Measurements from ENCODE around the gene LAMB4.
A peak's percentile ranks its signal among the peaks of the same experiment; 100 is the strongest.

Gene LAMB4

DNA sequence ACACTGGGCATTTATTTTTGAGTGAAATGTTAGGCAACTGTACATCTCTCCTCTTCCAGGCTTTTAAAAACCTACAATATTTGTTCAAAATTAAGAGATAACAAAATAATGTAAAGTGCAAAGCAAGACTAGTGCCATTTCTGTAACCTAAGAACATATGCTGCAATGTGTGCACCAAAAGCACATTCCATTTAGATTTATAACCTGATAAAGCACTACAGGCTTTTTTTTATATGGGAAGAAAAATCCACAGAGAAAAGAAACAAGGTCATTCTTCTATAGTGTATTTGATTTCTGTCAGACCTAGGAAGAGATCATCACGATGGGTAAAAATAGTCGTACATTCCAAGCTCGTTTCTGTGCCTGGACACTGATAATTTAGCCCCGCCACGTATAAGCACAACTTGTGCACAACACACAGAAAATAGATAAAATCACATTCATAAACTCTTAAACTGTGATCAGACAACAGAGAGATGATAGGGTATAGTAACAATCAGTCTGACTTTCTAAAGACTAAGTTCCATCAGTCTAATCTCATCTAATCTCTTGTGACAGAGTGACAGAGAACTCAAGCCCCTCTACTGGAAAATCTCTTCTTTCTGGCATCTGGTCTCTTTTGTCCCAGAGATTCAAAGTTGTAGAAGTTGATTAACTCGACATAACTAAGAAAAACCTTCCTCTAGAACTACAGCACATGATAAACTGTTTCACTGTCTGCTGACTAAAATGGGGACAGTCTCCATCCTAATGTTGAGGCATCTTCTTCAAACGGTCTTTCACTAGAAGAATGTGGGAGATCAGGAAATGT is 133.9 kb downstream of the LAMB4 start:
- DNase-seq, result no peak

DNA sequence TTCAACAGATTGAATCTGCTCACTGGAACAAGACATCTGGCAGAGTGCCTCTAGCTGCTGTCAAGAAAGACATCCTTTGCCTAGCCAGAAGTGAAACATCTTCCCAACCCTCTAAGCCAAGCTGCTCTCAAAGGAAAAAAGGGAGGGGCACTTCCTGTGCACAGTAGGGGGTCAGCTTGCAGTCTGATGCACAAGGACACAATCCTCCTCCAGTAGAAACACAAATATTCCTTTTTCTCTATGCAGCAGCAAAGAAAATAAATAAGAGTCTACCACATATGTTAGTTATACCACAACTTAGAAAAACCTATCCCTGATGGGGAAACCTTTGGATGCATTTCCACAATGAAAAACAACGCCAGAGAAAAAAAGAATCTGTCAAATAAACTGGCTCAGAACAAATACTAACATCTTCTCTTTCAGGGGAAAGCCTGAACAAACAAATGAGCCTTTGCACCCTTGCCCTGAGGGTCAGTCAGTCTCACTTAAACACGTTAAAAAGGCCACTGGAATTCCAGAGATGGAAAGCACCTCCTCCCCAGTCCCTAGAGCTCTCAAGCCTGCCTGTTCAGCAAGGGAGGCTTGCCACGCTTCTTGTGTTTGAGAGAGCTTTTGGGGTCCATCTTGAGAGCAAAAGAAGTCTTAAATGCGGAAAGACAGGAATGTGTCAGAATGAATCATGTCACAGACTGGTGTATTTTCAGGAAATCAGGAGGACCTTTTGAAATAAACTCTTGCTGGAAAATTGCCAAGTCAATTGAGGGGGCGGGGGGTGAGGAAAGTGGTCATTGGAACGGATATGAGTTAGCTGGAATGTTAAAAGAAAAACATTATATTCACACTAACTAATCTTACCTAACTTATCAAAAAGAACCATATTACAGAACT is 134.7 kb downstream of the LAMB4 start:
- no peak for DNase-seq

DNA sequence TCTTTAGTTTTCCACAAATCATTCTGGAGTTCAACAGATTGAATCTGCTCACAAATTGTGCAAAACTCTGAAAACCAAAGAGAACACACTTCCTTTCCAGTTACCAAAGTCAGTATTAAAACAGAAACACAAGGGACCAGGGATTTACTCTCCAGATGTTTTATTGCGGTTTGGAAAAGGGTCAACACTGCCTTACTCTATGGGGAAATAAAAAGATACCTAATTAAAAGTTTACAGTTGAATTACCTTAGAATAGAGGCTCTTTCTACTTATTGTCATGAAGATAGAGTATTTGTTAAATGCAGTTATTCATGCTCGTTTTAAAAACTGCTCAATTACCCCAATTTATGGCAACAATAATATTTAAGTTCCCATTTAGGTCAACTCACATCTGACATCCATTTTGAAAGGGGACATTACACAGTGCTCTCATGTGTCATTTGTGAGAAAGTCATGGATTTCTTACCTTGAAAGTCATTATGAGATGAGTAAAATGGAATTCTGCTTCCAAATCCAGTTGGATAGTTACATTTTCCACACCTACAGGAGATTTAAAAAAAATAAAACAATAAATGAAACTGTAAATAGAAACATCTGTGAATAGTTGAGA is 135.6 kb downstream of the LAMB4 start:
- DNase-seq, result no peak

DNA sequence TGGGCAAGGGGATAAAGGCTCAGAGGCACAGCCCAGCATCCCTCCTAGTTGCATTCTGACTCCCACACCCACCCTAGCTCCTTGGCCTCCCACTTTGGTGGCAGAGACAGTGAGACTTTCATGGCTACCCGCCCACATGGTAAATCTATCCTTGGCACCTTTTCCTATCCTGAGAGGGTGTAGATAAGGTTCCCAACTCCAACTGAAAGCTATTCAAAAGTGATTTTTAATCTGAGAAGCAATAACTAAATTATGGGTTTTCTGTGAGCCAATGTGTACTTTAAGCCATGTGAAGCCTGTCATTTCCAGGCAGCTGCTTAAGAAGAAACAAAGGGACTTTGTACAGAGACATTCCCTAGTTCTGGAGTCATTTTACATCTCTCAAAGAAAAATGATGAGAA is 136.3 kb downstream of the LAMB4 start:
- DNase-seq, result peak in 2 of 56 donors; percentile 5 to 15

DNA sequence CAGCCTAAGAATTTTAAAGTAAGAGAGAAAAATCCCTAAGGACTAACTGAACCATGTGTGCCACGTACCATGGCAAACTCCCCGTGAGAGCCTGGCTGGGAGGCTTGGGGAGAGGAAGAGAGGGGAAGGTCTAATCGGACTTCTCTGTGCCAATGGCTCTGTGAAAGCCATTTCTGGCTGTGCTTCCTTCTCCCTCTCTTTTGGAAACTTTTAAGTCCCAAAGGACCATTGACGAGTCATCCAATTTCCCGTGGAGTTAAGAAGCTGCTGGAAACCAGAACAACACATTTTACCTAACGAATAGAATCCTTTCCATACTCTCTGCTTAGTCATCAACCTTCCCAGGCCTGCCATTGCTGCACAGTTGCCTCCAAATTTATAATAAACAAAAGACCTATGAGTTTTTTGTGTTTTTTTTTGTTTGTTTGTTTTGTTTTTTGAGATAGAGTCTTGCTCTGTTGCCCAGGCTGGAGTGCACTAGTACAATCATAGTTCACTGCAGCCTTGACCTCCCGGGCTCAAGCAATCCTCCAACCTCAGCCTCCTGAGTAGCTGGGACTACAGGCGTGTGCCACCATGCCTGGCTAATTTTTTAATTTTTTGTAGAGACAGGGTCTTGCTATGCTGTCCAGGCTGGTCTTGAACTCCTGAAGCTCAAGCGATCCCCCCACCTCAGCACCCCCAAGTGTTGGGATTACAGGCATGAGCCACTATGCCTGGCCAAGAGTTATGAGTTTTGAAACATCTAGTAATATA is 140.4 kb downstream of the LAMB4 start:
- no peak for DNase-seq

DNA sequence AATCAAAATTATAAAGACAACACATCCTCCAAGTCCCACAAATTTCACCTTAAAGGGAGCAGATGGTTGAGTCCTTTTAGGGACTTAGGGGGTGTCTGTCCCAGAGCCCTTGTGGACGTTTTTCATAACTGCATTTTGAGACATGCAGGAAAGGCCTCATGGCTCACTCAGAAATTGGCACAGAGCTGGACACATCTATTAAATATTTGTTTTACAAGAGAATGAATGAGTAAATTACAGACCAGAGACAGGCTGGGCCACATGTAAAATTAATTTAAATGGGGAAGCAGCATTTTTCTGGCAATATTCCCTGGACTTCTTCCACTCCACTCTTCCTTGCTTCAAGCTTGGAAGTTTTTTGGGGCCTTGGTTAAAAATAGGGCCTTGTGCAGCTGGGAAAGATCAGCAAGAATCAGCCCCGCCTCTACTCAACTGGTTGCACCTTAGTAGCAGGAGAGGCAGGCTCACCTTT is 147.2 kb downstream of the LAMB4 start:
- no peak for DNase-seq

DNA sequence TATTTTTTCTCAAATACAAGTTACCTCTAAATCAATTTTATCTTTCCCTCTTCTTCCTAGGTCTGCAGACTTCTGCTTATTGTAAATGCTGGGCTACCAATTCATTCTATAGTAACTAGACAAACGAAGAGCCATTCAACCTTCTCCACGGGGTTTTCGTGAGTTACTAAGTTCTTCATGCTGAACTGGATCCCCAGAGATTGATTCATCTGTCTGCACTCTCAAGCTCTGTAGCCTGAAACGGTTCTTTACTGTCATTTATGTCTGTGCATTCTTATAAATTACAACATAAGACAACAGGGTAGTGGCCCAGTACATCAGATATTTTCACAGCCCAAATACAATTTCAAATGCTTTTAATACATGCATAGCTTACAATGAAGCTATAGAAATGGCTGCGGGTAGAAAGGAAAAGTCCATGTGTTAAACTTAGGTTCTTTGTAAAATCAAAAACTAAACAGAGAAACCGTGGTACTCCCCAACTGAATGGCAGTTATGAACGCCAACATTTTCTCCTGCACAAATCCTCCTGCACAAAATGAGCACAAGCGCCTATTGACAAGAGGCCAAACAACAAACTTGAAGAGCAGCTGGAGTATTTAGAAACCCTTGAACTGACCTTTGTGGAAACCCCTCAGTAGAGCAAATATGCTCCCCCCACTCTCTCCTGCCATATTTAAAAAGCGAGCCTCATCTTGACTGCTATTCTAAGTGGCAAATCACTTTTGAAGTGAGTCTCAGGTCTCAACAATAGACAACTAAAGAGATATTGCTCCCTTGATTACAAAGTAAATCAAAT is 147.9 kb downstream of the LAMB4 start:
- no peak for DNase-seq

DNA sequence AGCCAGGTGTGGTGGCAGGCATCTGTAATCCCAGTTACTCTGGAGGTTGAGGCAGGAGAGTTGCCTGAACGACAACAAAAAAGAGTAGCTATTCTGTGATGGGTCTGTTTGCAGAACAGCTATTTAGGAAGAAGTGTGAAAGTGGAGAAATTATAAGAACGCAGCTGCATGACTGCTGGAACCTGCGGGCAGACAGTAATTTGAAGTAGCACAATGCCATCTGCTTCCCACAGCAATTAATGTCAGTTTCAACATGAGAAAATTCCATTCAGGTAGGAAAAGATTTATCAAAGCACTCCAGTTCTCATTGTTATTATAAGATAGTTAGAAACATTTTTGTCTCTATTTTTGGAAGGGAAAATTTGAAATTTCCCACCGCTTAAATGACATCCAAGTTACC is 148.7 kb downstream of the LAMB4 start:
- DNase-seq, result no peak

DNA sequence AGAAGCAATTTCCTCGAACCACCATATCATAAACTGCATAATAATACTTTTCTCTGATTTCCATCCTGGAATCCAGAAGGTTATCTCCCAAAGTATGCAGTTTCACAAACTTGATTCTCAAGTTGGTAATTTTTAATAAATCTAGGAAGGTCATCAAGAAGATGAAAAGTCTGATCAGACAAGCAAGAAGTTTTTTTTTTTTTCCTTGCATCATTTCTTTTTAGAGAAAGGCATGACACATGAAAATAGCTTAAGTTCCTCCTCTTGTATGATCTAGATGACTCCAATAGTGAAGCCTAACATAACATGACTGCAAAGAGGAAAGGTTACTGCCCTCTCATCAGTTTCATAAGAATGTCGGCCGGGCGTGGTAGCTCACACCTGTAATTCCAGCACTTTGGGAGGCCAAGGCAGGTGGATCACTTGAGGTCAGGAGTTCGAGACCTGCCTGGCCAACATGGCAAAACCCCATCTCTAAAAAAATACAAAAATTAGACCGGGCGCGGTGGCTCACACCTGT is 149.4 kb downstream of the LAMB4 start:
- DNase-seq, result no peak

DNA sequence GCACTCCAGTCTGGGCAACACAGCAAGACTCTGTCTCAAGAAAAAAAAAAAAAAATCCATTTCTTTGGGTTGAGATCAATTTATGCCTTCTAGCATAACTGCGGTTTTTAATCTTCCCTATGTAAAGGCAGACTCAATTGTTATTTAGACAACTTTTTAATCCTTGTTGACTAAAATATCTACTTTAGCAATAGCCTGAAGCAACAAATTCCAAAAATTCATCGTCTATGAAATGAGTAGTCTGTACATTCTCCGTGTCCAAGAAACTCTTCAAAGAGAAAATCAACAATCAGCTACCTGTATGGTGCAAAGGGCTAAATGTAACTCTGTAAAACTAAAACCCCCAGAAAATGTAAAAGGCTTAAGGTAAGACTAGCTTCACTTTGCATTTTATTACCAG is 150.0 kb downstream of the LAMB4 start:
- DNase-seq, result no peak

DNA sequence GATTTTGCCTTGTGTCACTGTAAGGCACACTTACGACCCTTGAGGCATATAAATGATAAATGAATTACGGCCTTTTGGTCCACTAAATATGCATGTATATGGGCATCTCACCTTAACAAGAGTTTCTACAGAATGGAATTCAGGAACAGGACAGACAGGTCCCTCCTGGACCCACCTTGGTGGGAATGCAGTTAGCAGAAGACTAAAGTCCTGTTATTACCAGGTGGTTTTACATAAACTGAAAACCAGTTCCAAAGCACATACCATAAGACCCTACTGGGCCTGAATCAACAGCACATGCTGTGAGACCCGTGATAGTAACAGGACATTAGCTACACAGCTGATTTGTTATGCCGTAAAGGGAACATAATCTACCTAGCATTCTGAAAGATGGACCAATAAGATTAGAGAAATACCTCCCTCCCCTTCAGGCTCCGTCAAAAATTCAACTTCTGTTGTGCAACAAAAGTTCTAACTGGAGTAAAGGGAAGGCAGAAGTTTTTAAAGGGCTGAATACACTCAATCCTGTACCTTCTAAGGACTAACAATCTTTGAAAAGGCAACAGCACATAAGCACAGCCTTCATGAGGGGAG is 151.2 kb downstream of the LAMB4 start:
- no peak for DNase-seq

DNA sequence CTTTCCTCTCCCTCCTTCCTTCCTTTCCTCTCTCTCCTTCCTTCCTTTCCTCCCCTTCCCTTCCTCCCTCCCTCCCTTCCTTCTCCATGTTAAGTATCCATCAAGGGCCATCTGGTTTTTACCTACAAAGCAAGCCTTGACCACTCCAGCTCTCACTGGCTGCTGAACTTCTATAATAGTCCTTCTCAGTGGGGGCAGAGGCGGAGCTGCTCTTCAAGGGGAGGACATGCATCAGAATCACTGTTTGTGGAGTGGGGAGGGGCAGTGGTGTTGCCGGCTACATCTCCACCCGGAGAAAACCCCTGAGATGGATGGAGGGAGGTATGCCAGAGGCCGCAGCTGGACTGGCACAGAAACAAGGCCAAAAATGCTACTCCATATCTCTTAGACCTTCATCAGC is 153.1 kb downstream of the LAMB4 start:
- DNase-seq, result no peak

DNA sequence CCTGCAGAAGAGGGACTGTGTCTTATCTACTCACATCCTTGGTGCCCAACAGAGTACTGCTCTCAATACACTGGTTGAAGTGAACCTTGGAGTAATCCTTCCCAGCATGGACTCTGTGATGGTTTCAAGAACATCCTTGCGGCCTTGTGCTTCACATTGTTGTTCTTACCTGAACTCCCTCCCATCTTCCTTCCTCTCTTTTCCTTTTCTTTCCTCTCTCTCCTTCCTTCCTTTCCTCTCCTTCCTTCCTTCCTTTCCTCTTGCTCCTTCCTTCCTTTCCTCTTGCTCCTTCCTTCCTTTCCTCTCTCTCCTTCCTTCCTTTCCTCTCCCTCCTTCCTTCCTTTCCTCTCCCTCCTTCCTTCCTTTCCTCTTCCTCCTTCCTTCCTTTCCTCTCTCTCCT is 153.5 kb downstream of the LAMB4 start:
- no peak for DNase-seq

DNA sequence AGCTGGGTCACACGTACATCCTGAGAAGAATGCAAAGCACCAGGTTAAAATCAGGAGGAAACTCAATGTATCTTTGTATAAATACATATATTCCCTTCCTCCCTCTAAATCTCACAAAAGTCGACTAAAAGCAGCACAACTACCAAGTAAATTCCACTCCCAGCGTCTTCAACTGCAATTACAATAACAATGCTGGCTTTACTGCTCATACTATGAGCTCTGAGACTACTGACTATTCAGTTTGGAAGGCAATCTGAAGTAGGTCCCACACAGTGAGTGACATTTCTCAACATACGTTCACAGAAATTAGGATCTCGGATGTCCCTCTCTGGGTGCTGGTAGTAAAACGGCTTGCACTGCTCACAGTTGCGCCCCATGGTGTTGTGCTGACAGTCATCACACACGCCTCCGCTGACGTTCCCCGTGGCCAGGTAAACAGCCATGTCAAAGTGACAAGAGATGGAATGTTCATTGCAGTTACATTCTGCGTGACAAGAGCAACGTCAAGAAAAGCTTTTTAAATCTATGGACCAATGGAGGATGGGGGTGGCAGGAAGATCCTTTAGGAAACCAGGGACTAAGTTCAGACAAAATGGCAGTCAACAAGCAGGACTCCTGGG is 154.7 kb downstream of the LAMB4 start:
- no peak for DNase-seq

DNA sequence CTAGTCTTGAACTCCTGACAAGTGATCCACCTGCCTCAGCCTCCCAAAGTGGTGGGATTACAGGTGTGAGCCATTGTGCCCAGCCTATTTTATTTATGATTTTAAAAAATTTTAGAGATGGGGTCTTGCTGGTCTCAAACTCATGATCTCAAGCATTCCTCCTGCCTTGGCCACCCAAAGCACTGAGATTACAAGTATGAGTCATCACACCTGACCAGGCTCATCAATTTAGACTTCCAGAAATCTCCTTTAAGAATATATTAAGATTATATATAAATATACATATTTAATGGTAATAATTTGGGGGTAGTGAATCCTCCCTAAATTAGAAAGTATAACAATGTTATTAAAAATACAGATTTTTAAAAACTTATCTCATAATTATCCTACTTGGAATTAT is 156.3 kb downstream of the LAMB4 start:
- DNase-seq, result no peak
